HepG2 (cell line): ENCODE measurements around the gene SETD1A. TPM values are rescaled to one million over a fixed set of nuclear protein-coding genes. Genes with fewer than 3 reads are reported as not detected.

Source experiments
- FOXO1 ChIP-seq: sonication (generic); formaldehyde crosslinking; IDR thresholded peaks from 2 replicates; pipeline ENCODE4 v1.4.0; 2020; ENCODE audit warnings: missing genetic modification reagents
- HDAC1 ChIP-seq: sonication (generic); formaldehyde crosslinking; IDR thresholded peaks from 2 replicates; pipeline ENCODE4 v1.5.1; 2020; ENCODE audit warnings: mild to moderate bottlenecking, missing genetic modification reagents
- STAT6 ChIP-seq: sonication (generic); formaldehyde crosslinking; IDR thresholded peaks from 2 replicates; pipeline ENCODE4 v1.4.0; 2020; ENCODE audit warnings: missing genetic modification reagents, mild to moderate bottlenecking, borderline replicate concordance
- ZFP62 ChIP-seq: sonication (generic); formaldehyde crosslinking; IDR thresholded peaks from 2 replicates; pipeline ENCODE4 v1.4.0; 2020; ENCODE audit warnings: missing genetic modification reagents
- ZNF263 ChIP-seq: sonication (generic); formaldehyde crosslinking; IDR thresholded peaks from 2 replicates; pipeline ENCODE4 v1.4.0; 2020; ENCODE audit warnings: missing genetic modification reagents
- ZNF30 ChIP-seq: sonication (generic); formaldehyde crosslinking; IDR thresholded peaks from 2 replicates; pipeline ENCODE4 v1.5.0; 2020; ENCODE audit warnings: mild to moderate bottlenecking, missing genetic modification reagents
- ZNF513 ChIP-seq: sonication (generic); formaldehyde crosslinking; conservative IDR thresholded peaks from 2 replicates; pipeline ENCODE4 v1.5.0; 2020; ENCODE audit warnings: missing genetic modification reagents
- ZNF674 ChIP-seq: sonication (generic); formaldehyde crosslinking; IDR thresholded peaks from 2 replicates; pipeline ENCODE4 v1.5.0; 2020; ENCODE audit warnings: low read depth, mild to moderate bottlenecking, missing genetic modification reagents
- polyA plus RNA-seq, 8 experiments: library from polyadenylated mRNA; depleted of rRNA in 3 of 8; stranded (reverse) in 7 of 8; unstranded in 1 of 8; fragments of >200 nt; fragmentation: Illumina TruSeq in 4 of 8; extraction: Trizol in 4 of 8; gene quantifications; 2 replicates each; pipeline versions ENCODE4 v1.2.1 to v1.2.3, GENCODE V29; 2011 to 2016; ENCODE audit warnings: low read depth in 4 of 8, missing spikeins in 1 of 8, mixed read lengths in 1 of 8; ENCODE audit not compliant: insufficient read depth in 1 of 8
- total RNA-seq, 5 experiments: library from RNA; depleted of rRNA; stranded (reverse); fragments of >200 nt; fragmentation: Illumina TruSeq; extraction: Trizol; gene quantifications; 2 replicates each; pipeline ENCODE4 v1.2.3, GENCODE V29; 2016; ENCODE audit warnings: low read depth in 1 of 5
- TF ChIP-seq, protein P1 (sequence below): sonication (generic); formaldehyde crosslinking; IDR thresholded peaks from 2 replicates; pipeline ENCODE4 v1.5.0; 2020; ENCODE audit warnings: mild to moderate bottlenecking, missing genetic modification reagents, borderline replicate concordance
- TF ChIP-seq, protein P2 (sequence below): sonication (generic); formaldehyde crosslinking; IDR thresholded peaks from 2 replicates; pipeline ENCODE4 v1.5.0; 2020; ENCODE audit warnings: missing genetic modification reagents, mild to moderate bottlenecking, borderline replicate concordance

Gene SETD1A
- total and polyA plus RNA-seq, 2 of the 13 experiments (the other 11 are each of a cell fraction or from before 2014, with no cell fraction given) = 3.8 to 5.6 TPM

- TF ChIP-seq FOXO1 (CRISPR knock-in tag) (no peak), ZNF263 (CRISPR knock-in tag) (peak; percentile 35; the same call in 1 of the 2 replicates), HDAC1 (CRISPR knock-in tag) (0 out of 2 replicates have a peak, but pooled peaks have one; percentile 35), STAT6 (peak; percentile 78; the same call in 1 of the 2 replicates), ZFP62 (CRISPR knock-in tag) (no peak), ZNF513 (CRISPR knock-in tag) (no peak; the same call in 1 of the 2 replicates), ZNF30 (no peak), ZNF674 (CRISPR knock-in tag) (peak; percentile 82)
- TF ChIP-seq, protein P1, sequence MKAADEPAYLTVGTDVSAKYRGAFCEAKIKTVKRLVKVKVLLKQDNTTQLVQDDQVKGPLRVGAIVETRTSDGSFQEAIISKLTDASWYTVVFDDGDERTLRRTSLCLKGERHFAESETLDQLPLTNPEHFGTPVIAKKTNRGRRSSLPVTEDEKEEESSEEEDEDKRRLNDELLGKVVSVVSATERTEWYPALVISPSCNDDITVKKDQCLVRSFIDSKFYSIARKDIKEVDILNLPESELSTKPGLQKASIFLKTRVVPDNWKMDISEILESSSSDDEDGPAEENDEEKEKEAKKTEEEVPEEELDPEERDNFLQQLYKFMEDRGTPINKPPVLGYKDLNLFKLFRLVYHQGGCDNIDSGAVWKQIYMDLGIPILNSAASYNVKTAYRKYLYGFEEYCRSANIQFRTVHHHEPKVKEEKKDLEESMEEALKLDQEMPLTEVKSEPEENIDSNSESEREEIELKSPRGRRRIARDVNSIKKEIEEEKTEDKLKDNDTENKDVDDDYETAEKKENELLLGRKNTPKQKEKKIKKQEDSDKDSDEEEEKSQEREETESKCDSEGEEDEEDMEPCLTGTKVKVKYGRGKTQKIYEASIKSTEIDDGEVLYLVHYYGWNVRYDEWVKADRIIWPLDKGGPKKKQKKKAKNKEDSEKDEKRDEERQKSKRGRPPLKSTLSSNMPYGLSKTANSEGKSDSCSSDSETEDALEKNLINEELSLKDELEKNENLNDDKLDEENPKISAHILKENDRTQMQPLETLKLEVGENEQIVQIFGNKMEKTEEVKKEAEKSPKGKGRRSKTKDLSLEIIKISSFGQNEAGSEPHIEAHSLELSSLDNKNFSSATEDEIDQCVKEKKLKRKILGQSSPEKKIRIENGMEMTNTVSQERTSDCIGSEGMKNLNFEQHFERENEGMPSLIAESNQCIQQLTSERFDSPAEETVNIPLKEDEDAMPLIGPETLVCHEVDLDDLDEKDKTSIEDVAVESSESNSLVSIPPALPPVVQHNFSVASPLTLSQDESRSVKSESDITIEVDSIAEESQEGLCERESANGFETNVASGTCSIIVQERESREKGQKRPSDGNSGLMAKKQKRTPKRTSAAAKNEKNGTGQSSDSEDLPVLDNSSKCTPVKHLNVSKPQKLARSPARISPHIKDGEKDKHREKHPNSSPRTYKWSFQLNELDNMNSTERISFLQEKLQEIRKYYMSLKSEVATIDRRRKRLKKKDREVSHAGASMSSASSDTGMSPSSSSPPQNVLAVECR (CRISPR knock-in tag) = peak; percentile 45; the same call in 1 of the 2 replicates
- TF ChIP-seq, protein P2, sequence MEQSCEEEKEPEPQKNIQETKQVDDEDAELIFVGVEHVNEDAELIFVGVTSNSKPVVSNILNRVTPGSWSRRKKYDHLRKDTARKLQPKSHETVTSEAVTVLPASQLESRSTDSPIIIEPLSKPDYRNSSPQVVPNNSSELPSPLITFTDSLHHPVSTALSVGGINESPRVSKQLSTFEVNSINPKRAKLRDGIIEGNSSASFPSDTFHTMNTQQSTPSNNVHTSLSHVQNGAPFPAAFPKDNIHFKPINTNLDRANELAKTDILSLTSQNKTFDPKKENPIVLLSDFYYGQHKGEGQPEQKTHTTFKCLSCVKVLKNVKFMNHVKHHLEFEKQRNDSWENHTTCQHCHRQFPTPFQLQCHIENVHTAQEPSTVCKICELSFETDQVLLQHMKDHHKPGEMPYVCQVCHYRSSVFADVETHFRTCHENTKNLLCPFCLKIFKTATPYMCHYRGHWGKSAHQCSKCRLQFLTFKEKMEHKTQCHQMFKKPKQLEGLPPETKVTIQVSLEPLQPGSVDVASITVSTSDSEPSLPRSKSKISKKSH (CRISPR knock-in tag) = no peak
Measured at GRCh38 chr16:30948667-30949649, 8.6 kb upstream of the SETD1A start, which contains the start of gene ORAI3 (continued).
